GM12873 (cell line): ENCODE data around the gene DIO1.

ENCODE experiments used
- CTCF ChIP-seq: IDR thresholded peaks from 2 replicates; pipeline ENCODE4 v1.5.1; 2012; ENCODE audit warnings: low read depth, mild to moderate bottlenecking, moderate library complexity, low read length, control low read depth; ENCODE audit not compliant: insufficient read depth; ENCODE audit errors: missing control alignments

The DIO1 gene

GRCh38 chr1:53936430-53936829 lies 42.4 kb downstream of the DIO1 start:
- TF ChIP-seq CTCF = no peak

GRCh38 chr1:53938136-53938830 lies 44.3 kb downstream of the DIO1 start:
- no peak for TF ChIP-seq CTCF

GRCh38 chr1:53942127-53942957 lies 48.4 kb downstream of the DIO1 start:
- TF ChIP-seq CTCF = no peak

- no peak for TF ChIP-seq CTCF
Observed at GRCh38 chr1:53943090-53943489, 49.1 kb downstream of the DIO1 start.

GRCh38 chr1:53943490-53944043 lies 49.6 kb downstream of the DIO1 start:
- no peak for TF ChIP-seq CTCF

GRCh38 chr1:53944469-53945182 lies 50.6 kb downstream of the DIO1 start:
- TF ChIP-seq CTCF = no peak

GRCh38 chr1:53945183-53945432 lies 51.1 kb downstream of the DIO1 start:
- TF ChIP-seq CTCF = no peak
